C4-2B (cell line): ENCODE data around the gene IMPDH1.

Source experiments
- ZFX ChIP-seq: fragments of 450-650 bp; IDR thresholded peaks from 2 replicates; pipeline ENCODE4 v1.6.1; 2017
- TF ChIP-seq, protein P1 (sequence below): fragments of 450-650 bp; conservative IDR thresholded peaks from 2 replicates; pipeline ENCODE4 v1.5.1; 2017; ENCODE audit warnings: mild to moderate bottlenecking

DNA sequence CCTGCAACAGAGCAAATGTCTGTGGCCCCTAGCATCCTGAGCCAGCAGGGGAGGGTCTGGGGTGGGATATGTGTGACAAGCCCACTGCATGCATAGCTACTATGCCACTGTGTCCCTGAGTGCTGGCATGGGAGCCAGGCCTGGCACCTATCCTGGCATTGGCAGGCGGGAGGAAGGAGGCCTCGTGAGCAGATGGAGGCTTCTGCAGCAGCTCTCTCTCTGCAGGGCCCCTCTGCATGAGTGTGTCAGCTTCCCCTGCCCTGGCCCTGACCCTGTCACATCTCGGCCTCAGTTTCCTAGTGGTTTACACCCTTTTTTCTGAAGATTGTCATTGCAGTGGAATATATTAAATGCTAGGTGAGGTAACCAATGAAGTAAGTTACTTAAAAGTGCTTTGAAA, 13.1 kb upstream of the IMPDH1 start:
- TF ChIP-seq, protein P1, sequence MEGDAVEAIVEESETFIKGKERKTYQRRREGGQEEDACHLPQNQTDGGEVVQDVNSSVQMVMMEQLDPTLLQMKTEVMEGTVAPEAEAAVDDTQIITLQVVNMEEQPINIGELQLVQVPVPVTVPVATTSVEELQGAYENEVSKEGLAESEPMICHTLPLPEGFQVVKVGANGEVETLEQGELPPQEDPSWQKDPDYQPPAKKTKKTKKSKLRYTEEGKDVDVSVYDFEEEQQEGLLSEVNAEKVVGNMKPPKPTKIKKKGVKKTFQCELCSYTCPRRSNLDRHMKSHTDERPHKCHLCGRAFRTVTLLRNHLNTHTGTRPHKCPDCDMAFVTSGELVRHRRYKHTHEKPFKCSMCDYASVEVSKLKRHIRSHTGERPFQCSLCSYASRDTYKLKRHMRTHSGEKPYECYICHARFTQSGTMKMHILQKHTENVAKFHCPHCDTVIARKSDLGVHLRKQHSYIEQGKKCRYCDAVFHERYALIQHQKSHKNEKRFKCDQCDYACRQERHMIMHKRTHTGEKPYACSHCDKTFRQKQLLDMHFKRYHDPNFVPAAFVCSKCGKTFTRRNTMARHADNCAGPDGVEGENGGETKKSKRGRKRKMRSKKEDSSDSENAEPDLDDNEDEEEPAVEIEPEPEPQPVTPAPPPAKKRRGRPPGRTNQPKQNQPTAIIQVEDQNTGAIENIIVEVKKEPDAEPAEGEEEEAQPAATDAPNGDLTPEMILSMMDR = no peak
- no peak for TF ChIP-seq ZFX
